ENCODE measurements around the gene OR6B2.

OR6B2 gene

GRCh38 chr2:240066489-240066888 is 36.3 kb upstream of the OR6B2 start:
- TF ChIP-seq CTCF (IDR thresholded peaks at IDR 0.05; ENCODE audit: insufficient read depth, low read depth, low read length, missing control alignments) = no peak
- DNase-seq (ENCODE audit: low read depth) = no peak
- H3K4me3 ChIP-seq (ENCODE audit: low read length) = no peak overlapping the region

- no peak overlapping the region for H3K4me3 ChIP-seq (ENCODE audit: low read length)
- TF ChIP-seq CTCF (IDR thresholded peaks at IDR 0.05; ENCODE audit: insufficient read depth, low read depth, low read length, missing control alignments) = no peak
- DNase-seq (ENCODE audit: low read depth) = no peak
Observed at GRCh38 chr2:240064898-240065297, 34.7 kb upstream of the OR6B2 start.

- TF ChIP-seq CTCF (IDR thresholded peaks at IDR 0.05; ENCODE audit: insufficient read depth, low read depth, low read length, missing control alignments) = peak; percentile 75
- DNase-seq (ENCODE audit: low read depth) = peak; percentile 67
- H3K4me3 ChIP-seq (ENCODE audit: low read length) = no peak overlapping the region
Observed at GRCh38 chr2:240060977-240061591, 30.9 kb upstream of the OR6B2 start.

- DNase-seq (ENCODE audit: low read depth) = no peak
- no peak overlapping the region for H3K4me3 ChIP-seq (ENCODE audit: low read length)
- no peak for TF ChIP-seq CTCF (IDR thresholded peaks at IDR 0.05; ENCODE audit: insufficient read depth, low read depth, low read length, missing control alignments)
Observed at GRCh38 chr2:240056678-240057077, 26.4 kb upstream of the OR6B2 start.

GRCh38 chr2:240055177-240055917 is 25.1 kb upstream of the OR6B2 start:
- no peak for TF ChIP-seq CTCF (IDR thresholded peaks at IDR 0.05; ENCODE audit: insufficient read depth, low read depth, low read length, missing control alignments)
- no peak for DNase-seq (ENCODE audit: low read depth)

GRCh38 chr2:240053173-240054155 is 23.2 kb upstream of the OR6B2 start, which contains the start of gene OR6B3:
OR6B3 (minus strand) TSS chr2:240053521.
- DNase-seq (ENCODE audit: low read depth) = no peak
- TF ChIP-seq CTCF (IDR thresholded peaks at IDR 0.05; ENCODE audit: insufficient read depth, low read depth, low read length, missing control alignments) = no peak
- H3K4me3 ChIP-seq (ENCODE audit: low read length) = no peak within 1 kb of the TSS

More at GRCh38 chr2:240055177-240055917, 25.1 kb upstream of the OR6B2 start:
- H3K4me3 ChIP-seq (ENCODE audit: low read length) = no peak overlapping the region
